Measurements from ENCODE around the gene CKLF. TPM values are rescaled to one million over a fixed set of nuclear protein-coding genes. Genes with fewer than 3 reads are reported as not detected.
A peak's percentile ranks its signal among the peaks of the same experiment; 100 is the strongest.

The CKLF gene
- total and polyA plus RNA-seq, 7 experiments from 2014 or later: 24.1 to 160 (median 45.9) TPM

GRCh38 chr16:66551348-66551759 lies 1.0 kb upstream of the CKLF start:
- Mint-ChIP-seq H3K27me3 (peaks cover 0 to 2% (median 0%) of the 10 kb centered on the region in 5 donors), H3K27ac (peak overlapping the region; percentile 91 to 97 (median 94)), H3K4me3 (peak overlapping the region; percentile 92 to 99 (median 95)), H3K9me3 (peaks cover 0 to 7% (median 0%) of the 10 kb centered on the region in 11 donors), H3K4me1 (peaks cover 55 to 81% (median 76%) of the 10 kb centered on the region in 7 donors), H3K36me3 (peaks cover 0 to 45% (median 0%) of the 10 kb centered on the region in 5 donors)
- Histone ChIP-seq H3K4me3 (ENCODE audit: low read length) (peak overlapping the region; percentile 94), H3K27me3 (ENCODE audit: control insufficient read depth in 2 of 2, insufficient read depth in 2 of 2, low read length in 2 of 2) (no peaks in the 10 kb centered on the region), H3K4me1 (ENCODE audit: control insufficient read depth in 2 of 2, insufficient read depth in 2 of 2, low read length in 2 of 2) (peaks cover 49 to 61% of the 10 kb centered on the region in 2 donors), H3K36me3 (ENCODE audit: control insufficient read depth in 2 of 3, insufficient read depth in 3 of 3, low read length in 3 of 3) (no peaks in the 10 kb centered on the region), H3K27ac (ENCODE audit: low read depth, low read length) (peak overlapping the region; percentile 77), H3K9me3 (ENCODE audit: control insufficient read depth in 2 of 3, low read length in 3 of 3) (no peaks in the 10 kb centered on the region)
- ChIA-PET POLR2A (interaction anchor here (0.8 to 9.5 kb wide), 17 partner anchors 8 to 279 kb away, joined by 3 to 164 read pairs (median 5); partner anchors contain the start of genes CMTM1, CMTM2, CMTM3 and NAE1), CTCF (interaction anchor here (1.3 to 3.6 kb wide), 7 partner anchors 12 to 144 kb away, joined by 4 to 24 read pairs (median 9); partner anchors contain the start of gene CMTM3)
- peak; percentile 57 for ATAC-seq
- intact Hi-C loops (cut with micrococcal nuclease): loop anchor here in 1 of 2 donors (1.0 to 5.0 kb wide), 4 partner anchors 73 to 331 kb away; partner anchors contain the start of genes CMTM4 and PDP2
- peak in 8 of 9 donors; percentile 53 to 64 (median 58) for DNase-seq

GRCh38 chr16:66551788-66552285 lies 539 bp upstream of the CKLF start:
- H3K4me1 ChIP-seq (ENCODE audit: control insufficient read depth in 2 of 2, insufficient read depth in 2 of 2, low read length in 2 of 2): peaks cover 49 to 63% of the 10 kb centered on the region in 2 donors
- no peaks in the 10 kb centered on the region for H3K9me3 ChIP-seq (ENCODE audit: control insufficient read depth in 2 of 3, low read length in 3 of 3)
- no peaks in the 10 kb centered on the region for H3K27me3 ChIP-seq (ENCODE audit: control insufficient read depth in 2 of 2, insufficient read depth in 2 of 2, low read length in 2 of 2)
- intact Hi-C loops (cut with micrococcal nuclease): loop anchor here (1.0 to 5.0 kb wide), 10 partner anchors 28 to 382 kb away; partner anchors contain the start of genes CMTM3 (in 2 of the 2), CIAO2B (in 1 of the 2), CMTM4 (in 1 of the 2) and PDP2 (in 1 of the 2)
- no peaks in the 10 kb centered on the region for H3K36me3 ChIP-seq (ENCODE audit: control insufficient read depth in 2 of 3, insufficient read depth in 3 of 3, low read length in 3 of 3)
- ChIA-PET CTCF (interaction anchor here (0.6 to 3.6 kb wide), 10 partner anchors 9 to 145 kb away, joined by 3 to 24 read pairs (median 6); partner anchors contain the start of gene CMTM3), POLR2A (interaction anchor here (0.9 to 9.5 kb wide), 27 partner anchors 8 to 279 kb away, joined by 3 to 164 read pairs (median 4); partner anchors contain the start of genes CMTM1, CMTM2, CMTM3 and NAE1)
- peak overlapping the region; percentile 94 for H3K4me3 ChIP-seq (ENCODE audit: low read length)
- peak overlapping the region; percentile 92 to 99 (median 95) for H3K4me3 Mint-ChIP-seq
- H3K9me3 Mint-ChIP-seq: peaks cover 0 to 7% (median 0%) of the 10 kb centered on the region in 11 donors
- peak overlapping the region; percentile 91 to 97 (median 94) for H3K27ac Mint-ChIP-seq
- ATAC-seq: no peak
- peak in 2 of 9 donors; percentile 16 to 30 for DNase-seq
- peaks cover 0 to 45% (median 0%) of the 10 kb centered on the region in 5 donors for H3K36me3 Mint-ChIP-seq
- H3K4me1 Mint-ChIP-seq: peaks cover 55 to 84% (median 80%) of the 10 kb centered on the region in 7 donors
- H3K27me3 Mint-ChIP-seq: peaks cover 0 to 2% (median 0%) of the 10 kb centered on the region in 5 donors
- H3K27ac ChIP-seq (ENCODE audit: low read depth, low read length): peak overlapping the region; percentile 77

- Histone ChIP-seq H3K27me3 (ENCODE audit: control insufficient read depth in 2 of 2, insufficient read depth in 2 of 2, low read length in 2 of 2) (no peaks in the 10 kb centered on the region), H3K27ac (ENCODE audit: low read depth, low read length) (peak overlapping the region; percentile 77), H3K4me3 (ENCODE audit: low read length) (peak overlapping the region; percentile 94), H3K4me1 (ENCODE audit: control insufficient read depth in 2 of 2, insufficient read depth in 2 of 2, low read length in 2 of 2) (peaks cover 49 to 75% of the 10 kb centered on the region in 2 donors), H3K36me3 (ENCODE audit: control insufficient read depth in 2 of 3, insufficient read depth in 3 of 3, low read length in 3 of 3) (peaks cover 0 to 1% (median 0%) of the 10 kb centered on the region in 3 experiments), H3K9me3 (ENCODE audit: control insufficient read depth in 2 of 3, low read length in 3 of 3) (no peaks in the 10 kb centered on the region)
- Mint-ChIP-seq H3K36me3 (peaks cover 0 to 44% (median 4%) of the 10 kb centered on the region in 5 donors), H3K27me3 (peaks cover 0 to 2% (median 0%) of the 10 kb centered on the region in 5 donors), H3K9me3 (peaks cover 0 to 7% (median 0%) of the 10 kb centered on the region in 11 donors), H3K27ac (peak overlapping the region; percentile 85 to 97 (median 94)), H3K4me3 (peak overlapping the region; percentile 92 to 99 (median 95)), H3K4me1 (peaks cover 60 to 86% (median 80%) of the 10 kb centered on the region in 7 donors)
- ChIA-PET CTCF (interaction anchor here (0.6 to 3.6 kb wide), 7 partner anchors 10 to 78 kb away, joined by 3 to 24 read pairs (median 5); partner anchors contain the start of gene CMTM3), POLR2A (interaction anchor here (0.5 to 9.5 kb wide), 11 partner anchors 10 to 146 kb away, joined by 3 to 164 read pairs (median 5); partner anchors contain the start of gene CMTM3)
- intact Hi-C loops (cut with micrococcal nuclease): loop anchor here in 1 of 2 donors (5.0 kb wide), 3 partner anchors 99 to 329 kb away; partner anchors contain the start of genes CMTM4 and PDP2
- ATAC-seq: no peak
- no peak for DNase-seq
These were observed 847 bp downstream of the CKLF start for GRCh38 chr16:66553223-66553622.

DNA sequence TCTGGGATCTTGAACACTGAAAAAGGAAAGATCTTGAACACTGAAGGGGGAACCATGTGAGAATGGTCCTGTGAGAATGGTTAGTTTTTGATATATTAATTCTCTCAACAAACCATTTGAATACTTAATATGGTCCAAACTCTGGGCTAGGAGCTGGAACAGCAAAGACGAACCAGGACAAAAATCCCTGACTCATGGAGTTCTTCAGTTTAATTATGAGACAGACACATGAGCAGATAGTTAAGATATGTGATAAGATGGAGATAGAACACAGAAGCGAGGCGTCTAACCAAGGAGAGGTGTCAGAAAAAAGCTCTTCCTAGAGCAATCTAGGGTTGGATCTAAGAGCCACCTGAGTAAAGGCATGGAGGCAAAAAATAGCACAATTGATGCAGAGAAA lies 1.6 kb downstream of the CKLF start:
- H3K4me3 Mint-ChIP-seq: peak overlapping the region; percentile 92 to 99 (median 95)
- intact Hi-C loops (cut with micrococcal nuclease): loop anchor here in 1 of 2 donors (5.0 kb wide), 3 partner anchors 98 to 328 kb away; partner anchors contain the start of genes CMTM4 and PDP2
- peaks cover 0 to 42% (median 4%) of the 10 kb centered on the region in 5 donors for H3K36me3 Mint-ChIP-seq
- H3K4me1 ChIP-seq (ENCODE audit: control insufficient read depth in 2 of 2, insufficient read depth in 2 of 2, low read length in 2 of 2): peaks cover 46 to 73% of the 10 kb centered on the region in 2 donors
- H3K36me3 ChIP-seq (ENCODE audit: control insufficient read depth in 2 of 3, insufficient read depth in 3 of 3, low read length in 3 of 3): peaks cover 0 to 9% (median 0%) of the 10 kb centered on the region in 3 experiments
- peaks cover 0 to 2% (median 0%) of the 10 kb centered on the region in 5 donors for H3K27me3 Mint-ChIP-seq
- no peaks in the 10 kb centered on the region for H3K27me3 ChIP-seq (ENCODE audit: control insufficient read depth in 2 of 2, insufficient read depth in 2 of 2, low read length in 2 of 2)
- peak overlapping the region in 8 of 9 donors; percentile 2 to 97 (median 94) for H3K27ac Mint-ChIP-seq
- peak overlapping the region; percentile 77 for H3K27ac ChIP-seq (ENCODE audit: low read depth, low read length)
- H3K9me3 ChIP-seq (ENCODE audit: control insufficient read depth in 2 of 3, low read length in 3 of 3): no peaks in the 10 kb centered on the region
- DNase-seq: no peak
- ChIA-PET POLR2A (interaction anchor here (0.7 to 9.5 kb wide), 4 partner anchors 13 to 50 kb away, joined by 3 to 164 read pairs (median 3); no protein-coding TSS in a partner anchor), CTCF (interaction anchor here (1.0 to 3.6 kb wide), 3 partner anchors 9 to 55 kb away, joined by 4 to 24 read pairs (median 5); no protein-coding TSS in a partner anchor)
- H3K4me1 Mint-ChIP-seq: peaks cover 54 to 81% (median 75%) of the 10 kb centered on the region in 7 donors
- peak overlapping the region; percentile 94 for H3K4me3 ChIP-seq (ENCODE audit: low read length)
- no peak for ATAC-seq
- H3K9me3 Mint-ChIP-seq: peaks cover 0 to 7% (median 0%) of the 10 kb centered on the region in 11 donors

DNA sequence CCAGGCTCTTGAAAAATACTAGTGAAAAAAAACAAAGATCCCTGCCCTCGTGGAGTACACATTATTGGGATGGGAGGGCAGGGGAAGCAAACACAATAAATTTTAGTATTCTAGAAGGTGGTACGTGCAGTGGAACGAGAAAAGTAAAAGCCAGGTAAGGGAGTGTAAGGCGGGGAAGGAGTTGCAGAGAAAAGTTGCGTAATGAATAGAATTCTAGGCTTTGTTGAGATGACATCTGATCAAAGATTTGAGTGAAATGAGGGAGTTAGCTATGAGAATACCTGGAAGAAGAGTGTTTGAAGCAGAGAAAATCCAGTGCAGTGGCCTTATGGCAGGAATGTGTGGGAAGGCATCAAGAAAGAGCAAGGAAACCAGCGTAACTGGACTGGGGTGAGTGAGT lies 2.1 kb downstream of the CKLF start:
- H3K4me1 Mint-ChIP-seq: peaks cover 54 to 77% (median 75%) of the 10 kb centered on the region in 7 donors
- H3K27ac ChIP-seq (ENCODE audit: low read depth, low read length): peak overlapping the region; percentile 77
- ATAC-seq (no peak), DNase-seq (no peak)
- peak overlapping the region; percentile 94 for H3K4me3 ChIP-seq (ENCODE audit: low read length)
- H3K9me3 Mint-ChIP-seq: peaks cover 0 to 7% (median 0%) of the 10 kb centered on the region in 11 donors
- no peaks in the 10 kb centered on the region for H3K9me3 ChIP-seq (ENCODE audit: control insufficient read depth in 2 of 3, low read length in 3 of 3)
- H3K4me3 Mint-ChIP-seq: peak overlapping the region; percentile 21 to 99 (median 95)
- H3K27me3 ChIP-seq (ENCODE audit: control insufficient read depth in 2 of 2, insufficient read depth in 2 of 2, low read length in 2 of 2): no peaks in the 10 kb centered on the region
- intact Hi-C loops (cut with micrococcal nuclease): loop anchor here in 1 of 2 donors (5.0 kb wide), 3 partner anchors 98 to 328 kb away; partner anchors contain the start of genes CMTM4 and PDP2
- peaks cover 42 to 73% of the 10 kb centered on the region in 2 donors for H3K4me1 ChIP-seq (ENCODE audit: control insufficient read depth in 2 of 2, insufficient read depth in 2 of 2, low read length in 2 of 2)
- H3K36me3 ChIP-seq (ENCODE audit: control insufficient read depth in 2 of 3, insufficient read depth in 3 of 3, low read length in 3 of 3): peaks cover 0 to 13% (median 0%) of the 10 kb centered on the region in 3 experiments
- H3K36me3 Mint-ChIP-seq: peaks cover 0 to 42% (median 4%) of the 10 kb centered on the region in 5 donors
- ChIA-PET POLR2A (interaction anchor here (0.7 to 1.1 kb wide), 3 partner anchors 10 to 49 kb away, joined by 3 to 4 read pairs (median 3); no protein-coding TSS in a partner anchor), CTCF (interaction anchor here (1.0 to 1.4 kb wide), 2 partner anchors 8 to 55 kb away, joined by 4 to 5 read pairs; no protein-coding TSS in a partner anchor)
- peak overlapping the region in 7 of 9 donors; percentile 20 to 97 (median 89) for H3K27ac Mint-ChIP-seq
- H3K27me3 Mint-ChIP-seq: peaks cover 0 to 2% (median 0%) of the 10 kb centered on the region in 5 donors

Data from naive thymus-derived CD4-positive, alpha-beta T cell (primary cell).